Stimulated activated CD8-positive, alpha-beta memory T cell treated with anti-CD3 and anti-CD28 coated beads, Interleukin-15, amount 100 ng/mL, for 4 hours (primary cell): Measurements from ENCODE around the gene IL1R1.
"Not testable (repeated sequence)": the region's sequence is repeated elsewhere in the genome, so short reads cannot be mapped to it uniquely, and the experiment has no call there.

Source experiments
- DNase-seq, 2 donors: peaks; one replicate each; pipeline ENCODE4 v3.0.0-alpha.2; 2020; ENCODE audit warnings: low read depth in 2 of 2

Gene IL1R1

DNA sequence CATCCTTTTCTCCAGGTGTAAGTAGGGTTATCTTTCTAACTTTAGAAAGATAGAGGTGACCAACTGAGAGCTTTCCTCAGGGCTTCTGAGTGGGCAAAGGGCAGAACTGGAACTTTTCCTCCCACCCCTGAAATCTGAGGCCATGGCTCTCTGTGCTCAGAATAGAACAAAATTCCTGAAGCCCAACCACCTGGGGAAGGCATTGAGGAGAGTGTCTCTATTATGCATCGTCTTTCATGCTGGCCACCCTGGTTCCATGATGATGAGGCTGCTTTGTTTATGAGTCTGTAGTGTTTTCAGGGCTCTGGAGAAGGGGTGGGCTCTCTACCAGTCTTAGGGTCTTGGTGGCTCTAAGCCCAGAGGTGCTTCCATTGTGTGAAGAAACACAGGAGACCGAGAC, 30.7 kb upstream of the IL1R1 start:
- no peak for DNase-seq

DNA sequence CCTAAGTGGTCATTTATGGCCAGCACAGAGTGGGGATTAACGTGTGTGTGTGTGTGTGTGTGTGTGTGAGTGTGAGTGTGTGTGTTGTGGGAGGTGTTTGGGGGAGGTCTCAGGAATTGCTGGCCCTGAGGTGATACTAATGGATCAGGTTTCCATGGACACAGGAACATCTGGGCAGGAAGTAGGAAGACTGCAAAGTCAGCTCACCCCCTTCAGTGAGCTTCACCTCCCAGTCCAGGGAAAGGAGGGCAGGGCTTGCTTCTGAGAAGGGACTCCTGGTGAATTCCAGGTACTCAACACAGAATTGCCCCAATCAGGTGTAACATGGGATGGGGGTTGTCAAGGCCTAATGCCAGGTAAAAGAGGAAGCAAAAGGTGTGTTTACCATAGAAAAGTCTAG, 30.3 kb upstream of the IL1R1 start:
- no peak for DNase-seq

DNA sequence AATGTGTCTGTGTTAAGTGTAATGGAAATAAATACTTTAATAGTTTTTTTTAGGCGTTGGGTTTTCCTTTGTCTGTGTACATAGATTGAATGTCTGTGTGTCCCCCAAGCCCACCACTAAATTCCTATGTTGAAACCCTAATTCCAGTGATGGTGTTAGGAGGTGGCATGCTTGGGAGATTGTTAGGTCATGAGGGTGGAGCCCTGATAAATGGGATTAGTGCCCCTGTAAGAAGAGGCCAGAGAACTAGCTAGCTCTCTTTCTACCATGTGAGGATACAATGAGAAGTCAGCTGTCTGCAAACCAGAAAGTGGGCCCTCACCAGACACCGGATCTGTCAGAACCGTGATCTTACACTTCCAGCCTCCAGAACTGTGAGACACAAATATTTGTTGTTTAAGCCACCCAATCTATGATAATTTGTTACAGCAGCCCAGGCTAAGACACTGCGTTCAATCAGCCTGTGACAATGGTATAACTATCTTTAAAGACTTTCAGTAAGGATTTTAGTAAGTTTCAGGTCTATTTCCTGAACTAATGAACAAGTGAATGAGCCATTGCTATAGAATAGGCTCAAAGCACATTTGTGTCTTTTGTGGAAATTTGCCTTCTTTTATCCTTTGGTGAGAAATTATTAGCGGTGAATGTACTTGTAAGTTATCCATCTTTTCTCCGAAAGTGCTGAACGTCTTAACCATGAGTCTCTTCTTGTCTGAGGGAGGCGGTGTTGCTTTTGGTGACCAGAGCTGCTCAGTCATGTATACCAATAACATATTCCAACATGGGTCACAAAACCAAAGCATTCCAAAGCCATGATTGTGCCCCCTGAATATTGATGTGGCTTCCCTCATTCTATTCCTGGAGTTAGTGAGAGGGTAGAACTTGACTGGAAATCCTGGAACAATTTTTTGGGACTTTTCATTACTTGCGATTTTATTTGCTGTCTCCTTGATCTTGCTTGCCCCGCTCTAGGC, 29.6 kb upstream of the IL1R1 start:
- no peak for DNase-seq

DNA sequence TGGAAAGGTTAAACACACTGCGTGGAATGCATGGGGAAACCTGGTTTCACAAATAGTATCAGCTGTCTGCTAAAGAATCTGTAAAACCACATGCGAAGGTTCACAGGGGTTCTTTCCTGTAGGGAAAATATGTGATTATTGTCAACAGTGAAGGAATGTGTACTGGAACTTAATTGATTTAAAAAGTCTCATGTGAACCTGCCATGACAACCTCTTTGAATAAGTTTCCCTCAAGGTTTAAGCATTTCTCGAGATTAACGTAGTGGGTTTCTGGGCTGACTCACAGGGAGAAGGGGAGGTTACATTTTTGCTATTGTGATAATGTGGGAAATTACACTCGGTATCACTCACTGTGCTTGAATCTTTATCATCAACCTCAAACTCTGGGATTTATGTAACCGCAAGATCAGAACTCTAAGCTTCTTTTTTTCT, 28.2 kb upstream of the IL1R1 start:
- no peak for DNase-seq

DNA sequence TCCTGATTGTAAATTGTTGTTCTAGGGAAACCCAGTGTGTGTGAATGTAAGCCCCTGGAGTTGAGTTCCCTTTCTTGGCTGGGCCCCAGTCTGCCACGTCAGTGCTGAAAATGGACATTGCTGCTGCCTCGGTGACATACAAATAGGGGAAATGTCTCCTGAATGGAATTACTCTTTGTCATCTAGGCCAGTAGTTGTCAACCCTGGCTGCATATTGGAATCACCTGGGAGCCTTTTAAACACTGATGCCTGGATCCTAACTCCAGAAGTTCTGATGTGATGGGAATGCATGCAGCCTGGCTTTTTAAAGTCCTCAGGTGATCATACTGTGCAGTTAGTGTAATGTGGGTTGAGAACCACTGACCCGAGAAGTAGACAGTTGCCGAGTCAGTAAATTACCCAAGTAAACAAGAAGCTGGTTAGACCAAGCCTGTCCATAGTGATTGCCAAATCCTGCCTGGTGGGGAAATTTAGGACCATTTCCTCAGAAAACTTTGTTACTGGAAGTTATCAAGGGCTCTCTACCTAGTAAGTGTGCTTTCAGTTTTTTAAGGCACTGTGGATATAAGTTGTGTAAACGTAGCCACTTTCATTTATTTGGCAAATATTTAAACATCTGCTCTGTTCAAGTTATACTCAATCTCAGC, 27.6 kb upstream of the IL1R1 start:
- no peak for DNase-seq

DNA sequence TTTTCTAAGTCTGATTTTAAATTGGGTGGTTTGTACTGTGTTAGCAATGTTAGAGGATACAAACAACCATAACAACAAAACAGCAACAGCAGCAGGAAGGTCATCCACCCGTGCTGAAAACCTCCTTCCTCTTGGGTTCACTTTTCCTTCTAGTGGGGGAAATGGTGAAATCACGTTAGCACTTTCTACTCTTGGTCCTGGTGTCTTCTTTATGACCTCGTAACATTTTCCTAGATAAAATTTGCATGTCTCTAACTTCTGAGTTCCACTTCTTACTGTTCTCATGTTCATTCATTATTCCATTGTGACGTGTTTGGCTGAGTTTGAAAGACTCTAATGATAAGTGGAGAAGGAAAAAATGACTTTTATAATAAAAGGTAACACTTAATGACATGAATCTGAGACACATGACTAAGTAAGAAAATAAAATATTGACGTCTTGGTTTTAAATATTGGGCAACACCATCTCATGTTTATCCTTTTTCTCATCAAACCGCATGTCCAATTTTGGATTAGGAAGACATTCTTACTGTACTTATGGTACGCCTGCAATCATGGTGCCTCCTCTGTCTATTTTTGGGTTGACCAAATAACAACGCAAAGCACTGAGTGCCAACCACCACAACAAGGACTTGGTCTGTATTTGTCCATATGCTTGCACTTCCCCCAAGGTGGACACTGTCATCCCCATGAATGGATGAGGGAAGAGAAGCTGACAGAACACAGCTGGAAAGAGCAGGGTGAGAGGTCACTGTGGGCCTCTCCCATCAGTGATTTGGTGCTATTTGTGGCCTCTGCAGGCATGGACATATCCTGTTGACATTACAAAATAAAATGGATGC, 25.7 kb upstream of the IL1R1 start:
- no peak for DNase-seq

DNA sequence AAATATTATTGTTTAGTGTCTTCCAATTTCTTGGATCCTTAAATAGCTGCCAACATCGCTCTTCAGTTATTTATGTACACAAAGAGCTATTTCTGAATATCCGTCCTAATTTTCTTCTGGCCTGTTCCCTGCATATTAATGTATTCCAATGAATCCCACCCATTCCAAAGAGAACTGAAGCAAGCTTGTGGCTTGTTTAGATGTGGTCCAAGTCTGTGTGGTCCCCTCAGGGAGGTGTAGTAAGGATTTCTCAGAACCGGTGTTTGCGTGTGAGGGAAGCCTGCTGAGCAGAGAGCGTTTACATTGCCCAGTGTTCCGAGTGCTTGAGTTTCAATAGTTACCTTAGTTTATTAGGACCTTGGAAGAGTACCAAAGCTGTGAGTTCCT, 25.1 kb upstream of the IL1R1 start:
- DNase-seq, result no peak

DNA sequence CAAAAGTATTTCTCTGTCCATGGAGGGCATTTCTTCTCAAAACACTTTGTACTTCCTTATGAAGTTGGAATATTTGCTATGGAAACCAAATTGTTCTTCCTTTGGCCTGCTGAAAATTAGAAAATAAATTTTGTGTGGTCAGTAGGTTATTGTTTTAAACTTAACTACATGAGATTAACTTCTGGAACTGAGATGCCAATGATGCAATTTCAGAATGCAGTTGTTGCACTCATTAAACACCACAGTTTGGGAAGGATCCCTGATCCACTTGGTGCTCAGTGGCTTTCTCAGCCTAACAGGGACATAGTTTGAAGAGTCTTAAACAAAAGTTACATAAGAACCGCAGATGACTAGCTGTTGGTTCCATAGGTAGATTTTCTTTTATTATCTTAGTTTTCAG, 23.3 kb upstream of the IL1R1 start:
- DNase-seq, result no peak

DNA sequence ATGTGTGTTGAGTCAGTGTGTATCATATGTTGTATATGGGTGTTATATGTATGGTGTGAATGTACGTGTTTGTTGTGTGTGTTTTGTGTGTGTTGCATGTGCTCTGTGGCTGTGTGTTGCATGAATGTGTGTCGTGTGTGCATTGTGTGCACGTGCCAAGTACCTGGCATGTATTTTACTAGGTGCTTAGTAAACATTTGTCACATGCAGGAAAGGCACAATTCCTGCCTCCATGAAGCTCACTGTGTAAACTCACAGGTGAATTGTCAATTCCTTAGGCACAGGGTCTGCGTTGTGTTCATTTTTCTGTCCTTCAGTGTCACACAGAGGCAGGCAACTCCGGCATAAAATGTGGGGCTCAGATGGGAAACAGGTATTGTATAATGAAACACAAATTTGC, 22.3 kb upstream of the IL1R1 start:
- no peak for DNase-seq

DNA sequence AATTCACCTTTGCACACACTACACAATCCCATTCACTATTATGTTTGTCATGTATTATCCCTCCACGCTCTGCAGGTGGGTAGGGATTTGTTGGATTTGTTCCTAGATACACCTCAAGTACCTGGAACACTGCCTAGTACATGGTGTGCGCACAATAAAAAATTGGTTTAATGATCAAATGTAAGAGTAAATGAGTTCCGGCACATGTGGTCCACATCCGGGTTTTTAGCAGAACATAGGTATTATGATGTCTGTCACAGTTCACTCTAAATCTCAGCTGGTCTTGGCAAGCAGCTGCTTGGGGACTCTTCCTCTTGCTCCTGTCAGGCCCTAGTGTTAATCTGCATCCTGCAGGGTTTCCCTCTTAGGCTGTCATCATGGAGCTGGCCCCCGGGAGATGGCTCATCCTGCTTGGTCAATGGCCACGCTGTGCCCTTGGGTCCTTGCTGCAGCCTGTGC, 21.8 kb upstream of the IL1R1 start:
- no peak for DNase-seq

DNA sequence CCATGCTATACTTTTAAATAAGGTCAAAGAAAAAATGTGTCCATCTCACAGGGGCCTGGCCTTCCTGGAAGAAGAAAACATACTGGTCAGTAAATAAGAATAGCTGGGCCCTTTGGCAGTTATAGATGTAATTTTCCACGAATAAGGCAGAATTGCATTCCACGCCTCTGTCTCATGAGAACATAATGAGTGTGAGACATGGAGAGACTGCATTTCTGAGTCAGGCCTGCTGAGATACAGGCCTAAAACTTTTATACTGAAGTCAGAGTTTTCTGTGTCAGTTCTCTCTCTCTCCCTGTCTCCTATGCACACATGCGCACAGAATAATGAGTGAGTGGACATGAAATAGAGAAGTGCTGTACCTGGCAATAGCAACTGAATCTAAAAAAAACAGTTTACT, 20.4 kb upstream of the IL1R1 start:
- no peak for DNase-seq

DNA sequence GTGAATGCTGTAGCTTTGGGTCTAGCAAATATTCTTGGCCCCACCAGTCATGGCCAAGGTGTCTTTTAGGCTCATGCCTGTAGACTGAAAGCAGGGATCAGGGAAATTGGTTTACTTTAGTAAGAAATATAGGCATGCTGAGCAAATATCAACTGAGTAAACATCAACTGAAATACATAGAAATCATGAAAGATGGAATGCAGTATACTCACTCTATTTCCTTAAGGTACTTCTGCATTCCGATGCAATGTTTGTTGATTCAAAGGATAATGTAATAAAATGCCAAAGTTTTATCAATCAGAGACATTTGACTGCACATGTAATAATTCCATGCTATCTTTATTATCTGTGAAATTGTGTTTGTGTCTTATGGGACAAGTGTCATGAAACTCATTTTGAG, 19.6 kb upstream of the IL1R1 start:
- no peak for DNase-seq

DNA sequence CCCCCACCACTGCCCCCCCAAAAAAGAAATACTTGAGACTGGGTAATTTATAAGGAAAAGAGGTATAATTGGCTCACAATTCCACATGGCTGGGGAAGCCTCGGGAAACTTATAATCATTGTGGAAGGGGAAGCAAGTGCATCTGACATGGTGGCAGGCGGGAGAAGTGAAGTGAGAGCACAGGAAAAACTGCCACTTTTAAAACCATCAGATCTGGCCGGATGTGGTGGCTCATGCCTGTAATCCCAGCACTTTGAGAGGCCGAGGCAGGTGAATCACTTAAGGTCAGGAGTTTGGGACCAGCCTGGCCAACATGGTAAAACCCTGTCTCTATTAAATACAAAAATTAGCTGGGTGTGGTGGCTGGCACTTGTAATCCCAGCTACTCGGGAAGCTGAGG, 18.1 kb upstream of the IL1R1 start:
- not testable (repeated sequence) for DNase-seq

DNA sequence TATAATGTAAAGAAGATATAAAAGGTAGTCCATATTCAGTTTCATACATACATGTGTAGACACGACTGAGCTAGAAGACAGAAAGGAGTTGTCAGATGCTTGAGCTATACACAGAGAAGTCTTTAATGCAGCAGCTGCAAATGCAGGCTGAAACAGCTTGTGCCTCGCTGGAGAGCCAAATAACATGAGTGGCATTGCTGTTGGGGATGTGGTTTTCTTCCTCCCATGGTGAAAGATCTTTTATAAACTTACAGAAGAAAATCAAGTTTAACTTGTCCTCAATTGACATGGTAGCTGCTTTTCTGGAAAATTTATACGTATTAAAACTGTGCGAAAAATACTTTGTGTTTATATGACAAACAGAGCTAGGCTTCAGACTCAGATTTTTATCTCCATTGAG, 16.4 kb upstream of the IL1R1 start:
- no peak for DNase-seq

DNA sequence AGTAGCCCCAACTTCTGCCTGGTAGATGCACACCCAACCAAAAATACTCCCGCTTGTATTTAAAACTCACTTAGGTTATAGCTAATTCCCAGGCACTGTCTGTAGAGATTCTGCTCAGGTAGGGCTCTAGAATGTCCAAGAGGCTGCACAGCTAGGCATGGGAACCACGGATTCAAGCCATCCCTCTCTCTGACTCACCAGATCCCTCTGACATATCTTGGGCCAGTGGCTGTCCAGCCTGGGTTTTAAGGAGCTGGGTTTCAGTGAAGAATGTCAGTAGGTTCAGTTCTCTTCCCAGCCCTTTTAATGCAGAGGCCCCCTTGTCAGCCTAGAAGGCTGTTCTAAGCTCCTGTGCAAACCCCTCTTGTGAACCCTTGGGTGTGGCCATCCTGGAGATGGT, 15.9 kb upstream of the IL1R1 start:
- no peak for DNase-seq

DNA sequence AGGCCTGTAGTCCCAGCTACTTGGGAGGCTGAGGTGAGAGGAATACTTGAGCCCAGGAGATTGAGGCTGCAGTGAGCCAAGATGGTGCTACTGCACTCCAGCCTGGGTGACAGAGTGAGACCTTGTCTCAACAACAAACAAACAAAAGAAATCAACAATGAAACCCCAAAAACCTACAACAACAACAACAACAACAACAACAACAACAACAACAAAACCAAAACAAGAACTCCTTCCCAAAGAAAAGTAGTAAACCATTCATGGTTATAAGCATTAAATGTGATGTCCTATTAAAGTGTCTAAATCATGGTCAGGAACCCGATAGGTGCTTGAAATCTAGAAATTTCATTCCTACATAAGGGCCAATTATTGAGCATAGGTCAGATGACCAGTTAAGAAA, 13.5 kb upstream of the IL1R1 start:
- DNase-seq, result no peak

DNA sequence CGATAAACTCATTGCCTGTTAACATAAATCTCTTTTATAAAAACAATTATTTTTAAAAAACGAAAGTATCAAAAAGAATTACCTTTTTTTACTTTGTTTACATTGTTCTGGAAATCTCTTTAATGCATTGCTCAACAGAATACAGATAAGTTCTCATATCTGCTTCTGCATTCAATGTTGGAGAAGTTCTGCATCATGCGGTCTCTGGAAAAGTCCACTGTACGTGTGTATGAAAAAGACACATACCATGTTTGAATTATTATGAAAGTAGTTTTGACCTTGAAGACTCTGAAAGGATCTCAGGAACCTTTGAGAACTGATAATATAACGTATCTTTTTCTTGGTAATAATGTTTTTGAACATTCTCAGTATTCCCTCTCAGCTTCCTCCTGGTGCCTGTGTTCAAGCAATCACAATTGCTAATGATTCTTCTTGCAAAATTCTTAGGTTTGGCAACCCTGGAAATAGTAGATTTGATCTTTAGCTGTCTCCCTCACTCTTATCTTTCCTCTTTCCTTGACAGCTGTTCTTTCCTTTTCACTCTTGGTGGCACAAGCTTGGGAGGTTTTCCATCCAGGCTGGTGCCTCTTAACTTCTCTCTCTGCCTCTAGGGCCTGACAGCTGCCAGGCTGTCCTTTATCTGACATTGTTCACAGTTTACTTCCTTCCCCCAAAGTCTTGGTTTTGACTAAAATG, 12.4 kb upstream of the IL1R1 start:
- no peak for DNase-seq

DNA sequence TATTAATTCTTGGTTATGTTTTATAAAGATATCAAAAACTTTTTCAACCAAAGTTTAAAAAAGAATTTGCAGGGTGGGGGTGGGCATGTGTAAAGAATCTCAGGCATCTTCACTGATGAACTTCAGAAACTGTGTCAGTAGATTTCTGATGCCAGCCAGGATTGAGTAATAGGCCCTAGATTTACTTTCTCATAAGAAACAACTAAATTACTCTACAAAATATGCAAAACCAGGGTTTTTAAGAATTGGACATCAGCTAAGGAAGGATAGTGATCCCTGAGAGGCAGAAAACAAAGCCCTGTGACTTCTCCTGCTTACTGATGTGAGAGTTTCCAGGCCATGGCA, 11.9 kb upstream of the IL1R1 start:
- no peak for DNase-seq

DNA sequence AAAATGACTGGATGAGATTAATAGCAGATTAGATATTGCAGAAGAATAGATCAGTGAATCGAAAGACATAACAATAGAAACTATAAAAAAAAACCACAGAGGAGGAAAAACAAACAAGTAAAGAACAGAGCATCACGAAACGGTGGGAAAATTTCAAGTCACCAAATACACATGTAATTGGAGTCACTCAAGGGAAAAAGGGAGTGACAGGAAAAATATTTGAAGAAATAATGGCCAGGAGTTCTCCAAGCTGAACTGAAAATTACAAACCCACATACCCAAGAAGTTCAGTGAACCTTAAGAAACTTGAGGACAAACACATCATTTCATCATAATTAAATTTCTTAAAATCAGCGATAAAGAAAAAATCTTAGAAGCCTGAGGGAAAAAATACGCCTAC, 11.0 kb upstream of the IL1R1 start:
- DNase-seq, result no peak

DNA sequence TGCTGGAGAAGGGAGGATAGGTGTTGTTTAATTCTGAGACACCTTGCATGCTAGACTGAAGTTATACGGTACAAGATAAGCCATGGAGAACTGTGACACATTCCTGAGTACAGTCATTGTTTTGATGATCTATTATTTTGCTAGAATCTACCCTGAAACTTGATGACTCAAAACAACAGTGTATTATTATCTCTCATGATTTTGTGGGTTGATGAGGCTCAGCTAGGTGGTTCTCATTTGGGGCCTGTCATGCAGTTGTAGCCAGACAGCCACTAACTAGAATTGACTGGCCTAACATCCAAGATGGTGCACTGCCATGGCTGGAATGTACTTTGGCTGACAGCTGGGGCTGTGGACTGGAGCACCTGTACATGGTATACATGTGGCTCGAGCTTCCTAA, 5.4 kb upstream of the IL1R1 start:
- no peak for DNase-seq

DNA sequence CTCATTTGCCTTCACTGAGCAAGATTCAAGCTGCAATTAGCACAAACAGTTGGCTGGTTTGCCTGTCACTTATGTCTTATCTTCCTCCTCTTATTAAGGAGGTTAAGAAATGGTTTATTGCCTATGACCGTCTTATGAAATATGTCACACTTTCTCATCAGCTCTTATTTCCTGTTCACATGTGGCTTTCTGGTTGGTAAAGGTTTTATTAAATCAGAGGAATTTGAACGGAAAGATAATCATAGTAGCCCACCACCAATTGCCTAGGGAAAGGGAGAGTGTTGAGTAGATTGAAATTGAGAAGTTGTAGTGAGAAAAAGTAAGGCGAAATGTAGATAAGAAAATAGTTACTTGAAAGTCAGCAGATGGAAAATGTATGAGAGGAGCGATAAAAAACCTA, 4.2 kb upstream of the IL1R1 start:
- no peak for DNase-seq

DNA sequence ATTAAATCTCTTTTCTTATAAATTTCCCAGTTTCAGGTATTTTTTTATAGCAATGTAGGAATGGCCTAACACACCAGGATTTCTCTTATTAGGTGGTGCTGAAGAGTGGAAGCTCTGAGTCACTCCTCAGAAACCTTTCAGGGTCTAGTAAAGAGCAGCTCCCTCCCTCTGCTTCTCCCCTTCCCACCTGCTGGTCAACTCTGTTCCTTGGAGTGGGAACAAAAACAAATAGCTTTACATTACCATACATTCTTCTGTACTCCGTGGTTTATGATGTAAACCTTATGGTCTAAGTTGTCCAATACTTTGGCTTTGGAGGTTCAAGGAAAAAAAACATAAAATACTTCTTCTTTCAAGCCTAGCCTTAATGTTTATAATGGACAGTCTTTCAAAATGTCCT, 2.7 kb upstream of the IL1R1 start:
- DNase-seq, result no peak
